BLaER1 (cell line): ENCODE results near the gene CRYZL1.
A peak's percentile ranks its signal among the peaks of the same experiment; 100 is the strongest.

Experiments
- H3K27ac ChIP-seq: shearing (Covaris generic); formaldehyde crosslinking; 2 replicates; pipeline ENCODE4 v1.8.1; 2022
- H3K27me3 ChIP-seq: shearing (Covaris generic); formaldehyde crosslinking; 2 replicates; pipeline ENCODE4 v1.8.1; 2022
- H3K36me3 ChIP-seq: shearing (Covaris generic); formaldehyde crosslinking; 2 replicates; pipeline ENCODE4 v1.8.1; 2022
- H3K4me1 ChIP-seq: shearing (Covaris generic); formaldehyde crosslinking; 2 replicates; pipeline ENCODE4 v1.8.1; 2022
- H3K4me2 ChIP-seq: shearing (Covaris generic); formaldehyde crosslinking; 2 replicates; pipeline ENCODE4 v1.8.1; 2022
- H3K4me3 ChIP-seq: shearing (Covaris generic); formaldehyde crosslinking; 2 replicates; pipeline ENCODE4 v1.8.1; 2022
- H3K9ac ChIP-seq: shearing (Covaris generic); formaldehyde crosslinking; 2 replicates; pipeline ENCODE4 v1.8.1; 2022
- H3K9me3 ChIP-seq: shearing (Covaris generic); formaldehyde crosslinking; 2 replicates; pipeline ENCODE4 v1.8.1; 2022
- H4K20me1 ChIP-seq: shearing (Covaris generic); formaldehyde crosslinking; 2 replicates; pipeline ENCODE4 v1.8.1; 2022
- Cebpa-rat ChIP-seq: shearing (Covaris generic); IDR thresholded peaks from 2 replicates; pipeline ENCODE4 v1.8.1; 2022

Gene CRYZL1

DNA sequence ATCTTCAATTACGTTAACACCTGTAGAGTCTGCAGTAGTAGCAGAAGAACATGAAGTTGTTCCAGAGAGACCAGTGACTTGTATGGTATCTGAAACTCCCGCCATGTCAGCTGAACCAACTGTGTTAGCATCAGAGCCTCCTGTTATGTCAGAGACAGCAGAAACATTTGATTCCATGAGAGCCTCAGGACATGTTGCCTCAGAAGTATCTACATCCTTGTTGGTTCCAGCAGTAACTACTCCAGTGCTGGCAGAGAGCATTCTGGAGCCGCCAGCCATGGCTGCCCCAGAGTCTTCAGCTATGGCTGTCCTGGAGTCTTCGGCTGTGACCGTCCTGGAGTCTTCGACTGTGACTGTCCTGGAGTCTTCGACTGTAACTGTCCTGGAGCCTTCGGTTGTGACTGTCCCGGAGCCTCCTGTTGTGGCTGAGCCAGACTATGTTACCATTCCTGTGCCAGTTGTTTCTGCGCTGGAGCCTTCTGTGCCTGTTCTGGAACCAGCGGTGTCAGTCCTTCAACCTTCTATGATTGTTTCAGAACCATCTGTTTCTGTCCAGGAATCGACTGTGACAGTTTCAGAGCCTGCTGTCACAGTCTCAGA, 88.4 kb downstream of the CRYZL1 start:
- TF ChIP-seq Cebpa-rat: no peak
- Histone ChIP-seq H3K36me3 (peaks cover 99% of the 10 kb centered on the region), H3K9ac (no peak overlapping the region), H3K27ac (no peak overlapping the region), H3K4me1 (no peaks in the 10 kb centered on the region), H4K20me1 (peaks cover 100% of the 10 kb centered on the region), H3K4me2 (no peak overlapping the region), H3K9me3 (no peaks in the 10 kb centered on the region), H3K4me3 (no peak overlapping the region), H3K27me3 (no peaks in the 10 kb centered on the region)

DNA sequence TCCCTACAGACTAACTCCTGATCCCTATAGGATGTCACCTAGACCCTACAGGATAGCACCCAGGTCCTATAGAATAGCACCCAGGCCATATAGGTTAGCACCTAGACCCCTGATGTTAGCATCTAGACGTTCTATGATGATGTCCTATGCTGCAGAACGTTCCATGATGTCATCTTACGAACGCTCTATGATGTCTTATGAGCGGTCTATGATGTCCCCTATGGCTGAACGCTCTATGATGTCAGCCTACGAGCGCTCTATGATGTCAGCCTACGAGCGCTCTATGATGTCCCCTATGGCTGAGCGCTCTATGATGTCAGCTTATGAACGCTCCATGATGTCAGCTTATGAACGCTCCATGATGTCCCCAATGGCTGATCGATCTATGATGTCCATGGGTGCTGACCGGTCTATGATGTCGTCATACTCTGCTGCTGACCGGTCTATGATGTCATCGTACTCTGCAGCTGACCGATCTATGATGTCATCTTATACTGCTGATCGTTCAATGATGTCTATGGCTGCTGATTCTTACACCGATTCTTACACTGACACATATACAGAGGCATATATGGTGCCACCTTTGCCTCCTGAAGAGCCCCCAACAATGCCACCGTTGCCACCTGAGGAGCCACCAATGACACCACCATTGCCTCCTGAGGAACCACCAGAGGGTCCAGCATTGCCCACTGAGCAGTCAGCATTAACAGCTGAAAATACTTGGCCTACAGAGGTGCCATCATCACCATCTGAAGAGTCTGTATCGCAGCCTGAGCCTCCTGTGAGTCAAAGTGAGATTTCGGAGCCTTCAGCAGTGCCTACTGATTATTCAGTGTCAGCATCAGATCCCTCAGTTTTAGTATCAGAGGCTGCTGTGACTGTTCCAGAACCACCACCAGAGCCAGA, 89.2 kb downstream of the CRYZL1 start:
- H4K20me1 ChIP-seq: peaks cover 100% of the 10 kb centered on the region
- H3K36me3 ChIP-seq: peaks cover 99% of the 10 kb centered on the region

DNA sequence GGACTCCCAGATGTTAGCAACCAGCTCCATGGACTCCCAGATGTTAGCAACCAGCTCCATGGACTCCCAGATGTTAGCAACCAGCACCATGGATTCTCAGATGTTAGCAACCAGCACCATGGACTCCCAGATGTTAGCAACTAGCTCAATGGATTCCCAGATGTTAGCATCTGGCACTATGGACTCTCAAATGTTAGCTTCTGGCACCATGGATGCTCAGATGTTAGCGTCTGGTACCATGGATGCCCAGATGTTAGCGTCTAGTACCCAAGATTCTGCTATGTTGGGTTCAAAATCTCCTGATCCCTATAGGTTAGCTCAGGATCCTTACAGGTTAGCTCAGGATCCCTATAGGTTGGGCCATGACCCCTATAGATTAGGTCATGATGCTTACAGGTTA, 89.9 kb downstream of the CRYZL1 start:
- Histone ChIP-seq H3K4me2 (no peak overlapping the region), H3K9me3 (no peaks in the 10 kb centered on the region), H3K36me3 (peaks cover 99% of the 10 kb centered on the region), H3K4me1 (no peaks in the 10 kb centered on the region), H3K27ac (no peak overlapping the region), H3K4me3 (no peak overlapping the region), H3K27me3 (no peaks in the 10 kb centered on the region), H3K9ac (no peak overlapping the region), H4K20me1 (peaks cover 100% of the 10 kb centered on the region)
- no peak for TF ChIP-seq Cebpa-rat

More for the DNA sequence above, 89.2 kb downstream of the CRYZL1 start:
- H3K4me3 ChIP-seq: no peak overlapping the region
- H3K4me1 ChIP-seq: no peaks in the 10 kb centered on the region
- no peak for TF ChIP-seq Cebpa-rat
- no peaks in the 10 kb centered on the region for H3K9me3 ChIP-seq
- H3K27ac ChIP-seq: no peak overlapping the region
- no peak overlapping the region for H3K9ac ChIP-seq
- no peaks in the 10 kb centered on the region for H3K27me3 ChIP-seq
- H3K4me2 ChIP-seq: no peak overlapping the region

DNA sequence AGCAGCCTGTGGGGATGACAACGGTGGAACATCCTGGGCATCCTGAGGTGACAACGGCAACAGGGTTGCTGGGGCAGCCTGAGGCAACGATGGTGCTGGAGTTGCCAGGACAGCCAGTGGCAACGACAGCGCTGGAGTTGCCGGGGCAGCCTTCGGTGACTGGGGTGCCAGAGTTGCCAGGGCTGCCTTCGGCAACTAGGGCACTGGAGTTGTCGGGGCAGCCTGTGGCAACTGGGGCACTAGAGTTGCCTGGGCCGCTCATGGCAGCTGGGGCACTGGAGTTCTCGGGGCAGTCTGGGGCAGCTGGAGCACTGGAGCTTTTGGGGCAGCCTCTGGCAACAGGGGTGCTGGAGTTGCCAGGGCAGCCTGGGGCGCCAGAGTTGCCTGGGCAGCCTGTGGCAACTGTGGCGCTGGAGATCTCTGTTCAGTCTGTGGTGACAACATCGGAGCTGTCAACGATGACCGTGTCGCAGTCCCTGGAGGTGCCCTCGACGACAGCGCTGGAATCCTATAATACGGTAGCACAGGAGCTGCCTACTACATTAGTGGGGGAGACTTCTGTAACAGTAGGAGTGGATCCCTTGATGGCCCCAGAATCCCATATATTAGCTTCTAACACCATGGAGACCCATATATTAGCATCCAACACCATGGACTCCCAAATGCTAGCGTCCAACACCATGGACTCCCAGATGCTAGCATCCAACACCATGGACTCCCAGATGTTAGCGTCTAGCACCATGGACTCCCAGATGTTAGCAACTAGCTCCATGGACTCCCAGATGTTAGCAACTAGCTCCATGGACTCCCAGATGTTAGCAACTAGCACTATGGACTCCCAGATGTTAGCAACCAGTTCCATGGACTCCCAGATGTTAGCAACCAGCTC, 90.5 kb downstream of the CRYZL1 start:
- H3K36me3 ChIP-seq: peaks cover 99% of the 10 kb centered on the region
- peaks cover under 1% of the 10 kb centered on the region; the same call in 1 of the 2 replicates for H3K4me1 ChIP-seq
- H4K20me1 ChIP-seq: peaks cover 100% of the 10 kb centered on the region
- no peaks in the 10 kb centered on the region for H3K9me3 ChIP-seq
- no peak overlapping the region for H3K9ac ChIP-seq
- H3K4me2 ChIP-seq: no peak overlapping the region
- TF ChIP-seq Cebpa-rat: no peak
- no peak overlapping the region for H3K4me3 ChIP-seq
- H3K27ac ChIP-seq: no peak overlapping the region
- no peaks in the 10 kb centered on the region for H3K27me3 ChIP-seq

DNA sequence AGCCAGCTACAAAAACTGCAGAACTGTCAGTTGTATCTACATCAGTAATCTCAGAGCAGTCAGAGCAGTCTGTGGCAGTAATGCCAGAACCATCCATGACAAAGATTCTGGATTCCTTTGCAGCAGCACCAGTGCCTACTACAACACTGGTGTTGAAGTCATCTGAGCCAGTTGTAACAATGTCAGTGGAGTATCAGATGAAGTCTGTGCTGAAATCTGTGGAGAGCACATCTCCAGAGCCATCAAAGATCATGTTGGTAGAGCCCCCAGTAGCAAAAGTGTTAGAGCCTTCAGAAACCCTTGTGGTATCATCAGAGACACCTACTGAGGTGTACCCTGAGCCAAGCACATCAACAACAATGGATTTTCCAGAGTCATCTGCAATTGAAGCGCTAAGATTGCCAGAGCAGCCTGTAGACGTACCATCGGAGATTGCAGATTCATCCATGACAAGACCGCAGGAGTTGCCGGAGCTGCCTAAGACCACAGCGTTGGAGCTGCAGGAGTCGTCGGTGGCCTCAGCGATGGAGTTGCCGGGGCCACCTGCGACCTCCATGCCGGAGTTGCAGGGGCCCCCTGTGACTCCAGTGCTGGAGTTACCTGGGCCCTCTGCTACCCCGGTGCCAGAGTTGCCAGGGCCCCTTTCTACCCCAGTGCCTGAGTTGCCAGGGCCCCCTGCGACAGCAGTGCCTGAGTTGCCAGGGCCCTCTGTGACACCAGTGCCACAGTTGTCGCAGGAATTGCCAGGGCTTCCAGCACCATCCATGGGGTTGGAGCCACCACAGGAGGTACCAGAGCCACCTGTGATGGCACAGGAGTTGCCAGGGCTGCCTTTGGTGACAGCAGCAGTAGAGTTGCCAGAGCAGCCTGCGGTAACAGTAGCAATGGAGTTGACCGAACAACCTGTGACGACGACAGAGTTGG, 91.4 kb downstream of the CRYZL1 start:
- no peak for TF ChIP-seq Cebpa-rat
- Histone ChIP-seq H3K4me1 (peaks cover 10% of the 10 kb centered on the region), H3K36me3 (peaks cover 90% of the 10 kb centered on the region), H3K4me3 (no peak overlapping the region), H3K27ac (no peak overlapping the region), H3K9ac (no peak overlapping the region), H3K9me3 (no peaks in the 10 kb centered on the region), H3K4me2 (no peak overlapping the region), H4K20me1 (peaks cover 100% of the 10 kb centered on the region), H3K27me3 (no peaks in the 10 kb centered on the region)

DNA sequence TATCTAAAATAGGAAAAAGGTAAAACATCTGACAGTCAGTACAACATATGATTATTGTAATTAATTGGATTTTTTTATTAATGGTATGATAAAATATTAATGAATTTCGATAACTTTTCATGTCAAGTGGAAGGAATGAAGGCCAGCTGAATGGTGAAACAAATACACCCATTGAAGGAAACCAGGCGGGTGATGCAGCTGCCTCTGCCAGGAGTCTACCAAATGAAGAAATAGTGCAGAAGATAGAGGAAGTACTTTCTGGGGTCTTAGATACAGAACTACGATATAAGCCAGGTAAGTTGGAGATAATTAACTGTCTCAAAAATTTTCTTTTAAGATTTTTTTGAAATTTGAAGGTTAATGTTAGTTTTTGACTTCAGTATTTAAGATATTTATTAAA, 95.5 kb downstream of the CRYZL1 start:
- Histone ChIP-seq H4K20me1 (peaks cover 80% of the 10 kb centered on the region), H3K36me3 (peaks cover 50% of the 10 kb centered on the region), H3K27ac (no peak overlapping the region), H3K4me2 (no peak overlapping the region), H3K9me3 (no peaks in the 10 kb centered on the region), H3K27me3 (no peaks in the 10 kb centered on the region), H3K9ac (no peak overlapping the region), H3K4me3 (no peak overlapping the region), H3K4me1 (peaks cover 22% of the 10 kb centered on the region)
- no peak for TF ChIP-seq Cebpa-rat

DNA sequence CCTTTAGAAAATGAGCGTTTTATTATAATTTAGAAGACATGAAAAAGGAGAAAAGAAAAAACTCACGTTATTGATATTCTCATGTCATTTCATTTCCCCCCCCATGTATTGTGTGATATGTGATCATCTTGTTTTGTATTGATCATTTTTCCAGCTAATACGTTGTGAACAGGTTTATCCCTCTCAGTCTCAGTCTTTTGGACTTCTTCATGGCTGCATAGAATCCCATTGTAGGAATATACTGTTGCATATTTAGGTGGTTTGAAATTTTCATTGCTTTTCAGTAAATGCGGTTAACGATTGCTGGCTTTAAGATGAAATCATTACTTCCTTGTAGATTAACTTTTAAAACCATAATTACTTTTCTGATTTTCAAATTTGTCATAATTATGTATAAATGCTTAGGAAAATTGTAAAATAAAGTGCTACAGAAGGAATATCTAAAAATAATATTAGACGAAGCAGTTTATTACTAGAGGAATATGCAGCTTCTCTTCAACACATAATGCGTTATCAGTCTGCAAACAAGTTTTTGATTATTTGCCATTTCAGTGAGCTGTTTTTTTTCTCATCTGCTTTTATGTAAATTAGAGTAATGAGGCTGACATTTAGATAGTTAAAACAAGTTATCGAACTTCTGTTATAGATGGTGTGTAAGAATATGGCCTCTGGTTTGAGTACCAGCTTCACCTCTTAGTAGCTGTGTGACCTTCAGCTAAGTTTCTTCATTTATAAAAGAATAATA, 96.9 kb downstream of the CRYZL1 start:
- H3K4me2 ChIP-seq: peak overlapping the region; percentile 85
- H4K20me1 ChIP-seq: peaks cover 65% of the 10 kb centered on the region
- H3K9ac ChIP-seq: peak overlapping the region; percentile 98
- H3K27ac ChIP-seq: no peak overlapping the region; the same call in 1 of the 2 replicates
- H3K36me3 ChIP-seq: peaks cover 37% of the 10 kb centered on the region
- H3K4me3 ChIP-seq: peak overlapping the region; percentile 83
- H3K4me1 ChIP-seq: peaks cover 33% of the 10 kb centered on the region
- H3K27me3 ChIP-seq: no peaks in the 10 kb centered on the region
- no peaks in the 10 kb centered on the region for H3K9me3 ChIP-seq
- TF ChIP-seq Cebpa-rat: no peak

DNA sequence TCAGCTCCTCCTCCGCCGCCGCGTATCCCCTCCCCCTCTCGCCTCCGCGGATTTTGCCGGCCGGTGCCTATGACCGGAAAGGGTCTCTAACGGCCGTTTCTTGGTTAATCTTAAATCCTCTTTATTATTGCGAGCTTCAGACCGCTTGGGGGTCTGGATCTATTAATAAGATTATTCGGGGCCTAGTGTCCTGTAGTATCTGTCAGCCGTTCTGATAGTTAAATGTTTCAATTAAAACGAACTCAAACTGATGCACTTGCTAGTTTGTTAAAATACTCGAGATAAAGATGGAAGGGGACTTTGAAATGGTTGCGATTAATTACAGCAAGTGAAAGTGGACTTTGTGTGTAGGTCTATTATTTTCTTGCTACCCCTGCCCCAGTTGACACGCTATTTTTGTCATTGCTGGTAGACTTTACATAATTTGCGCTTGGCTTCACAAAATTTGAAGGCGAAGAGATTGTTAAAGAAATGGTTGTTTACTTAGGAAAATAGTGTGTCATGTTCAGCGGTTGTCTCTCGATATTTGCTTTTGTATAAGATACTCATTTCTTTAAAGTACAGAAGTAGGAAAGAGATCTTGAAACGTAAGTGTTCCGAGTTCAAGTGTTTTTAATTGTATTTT, 97.9 kb downstream of the CRYZL1 start:
- Histone ChIP-seq H3K9me3 (no peaks in the 10 kb centered on the region), H3K9ac (peak overlapping the region; percentile 98), H3K27me3 (no peaks in the 10 kb centered on the region), H3K4me3 (peak overlapping the region; percentile 83), H3K4me1 (peaks cover 33% of the 10 kb centered on the region), H3K36me3 (peaks cover 37% of the 10 kb centered on the region), H3K27ac (peak overlapping the region; percentile 98), H3K4me2 (peak overlapping the region; percentile 85), H4K20me1 (peaks cover 55% of the 10 kb centered on the region)
- TF ChIP-seq Cebpa-rat: no peak
